Activated T-helper 1 cell treated with anti-CD3 and anti-CD28 coated beads, Interleukin-12 subunit alpha, Interleukin-12 subunit beta, Interleukin-2, Interleukin-4 antibody, amounts not matched to agents 30 ng/mL and 10 ng/mL and 1 ng/mL, durations not matched to agents 14 hours and 24 hours and 36 hours (primary cell): ENCODE data around the gene EFHB. TPM values are rescaled to one million over a fixed set of nuclear protein-coding genes. Genes with fewer than 3 reads are reported as not detected.

Experiments used
- DNase-seq: peaks from one replicate; pipeline ENCODE4 v3.0.0; 2021; ENCODE audit warnings: low spot score
- H3K27ac Mint-ChIP-seq: one replicate; pipeline ENCODE4 v1.8.0; 2021; ENCODE audit warnings: mild to moderate bottlenecking, mixed read lengths
- H3K27me3 Mint-ChIP-seq: one replicate; pipeline ENCODE4 v1.8.0; 2022; ENCODE audit warnings: mild to moderate bottlenecking, moderate library complexity, mixed read lengths; ENCODE audit not compliant: insufficient read depth
- H3K36me3 Mint-ChIP-seq: one replicate; pipeline ENCODE4 v1.8.0; 2021; ENCODE audit warnings: low read depth, mixed read lengths
- H3K4me1 Mint-ChIP-seq: one replicate; pipeline ENCODE4 v1.8.0; 2021; ENCODE audit warnings: low read depth, mixed read lengths
- H3K4me3 Mint-ChIP-seq: one replicate; pipeline ENCODE4 v1.8.0; 2021; ENCODE audit warnings: mild to moderate bottlenecking, moderate library complexity, mixed read lengths
- H3K9me3 Mint-ChIP-seq: one replicate; pipeline ENCODE4 v1.8.0; 2021; ENCODE audit warnings: mixed read lengths
- intact Hi-C: fragments of 100-400 bp; cut with micrococcal nuclease; formaldehyde crosslinking; loops from one replicate; pipeline ENCODE4 v1.15.1; 2024
- total RNA-seq: library from RNA; stranded (reverse); gene quantifications from 2 replicates; pipeline ENCODE4 v1.2.3, GENCODE V29; 2022

Gene EFHB
- total RNA-seq, 1 donor from 2014 or later = 0.34 TPM

- no peaks in the 10 kb centered on the region for H3K27me3 Mint-ChIP-seq
- intact Hi-C loops = loop anchor here (1.0 to 5.0 kb wide), 8 partner anchors 10 to 1505 kb away; partner anchors contain the start of gene SGO1
- peaks cover 11% of the 10 kb centered on the region for H3K36me3 Mint-ChIP-seq
- peak within 1 kb of the TSS; percentile 97 for H3K27ac Mint-ChIP-seq
- peak; percentile 96 for DNase-seq
- H3K4me3 Mint-ChIP-seq = peak within 1 kb of the TSS; percentile 92
- H3K9me3 Mint-ChIP-seq = no peaks in the 10 kb centered on the region
- H3K4me1 Mint-ChIP-seq = peaks cover 47% of the 10 kb centered on the region
These were observed 13.0 kb upstream of the EFHB start, which contains the start of gene RAB5A for GRCh38 chr3:19946832-19947548. Gene RAB5A (plus strand): TSS chr3:19947097. CDS start chr3:19950899, 3,802 bp downstream.

- Mint-ChIP-seq H3K36me3 (peaks cover 7% of the 10 kb centered on the region), H3K4me3 (peak overlapping the region; percentile 92), H3K27me3 (no peaks in the 10 kb centered on the region), H3K4me1 (peaks cover 41% of the 10 kb centered on the region), H3K9me3 (no peaks in the 10 kb centered on the region), H3K27ac (peak overlapping the region; percentile 97)
- DNase-seq = no peak
- intact Hi-C loops = loop anchor here (1.0 to 5.0 kb wide), 3 partner anchors 9 to 1504 kb away; no protein-coding TSS in a partner anchor
These were observed 12.2 kb upstream of the EFHB start for GRCh38 chr3:19945969-19946831.

- H3K27ac Mint-ChIP-seq = peak overlapping the region; percentile 14
- peak overlapping the region; percentile 92 for H3K4me3 Mint-ChIP-seq
These were observed 11.5 kb upstream of the EFHB start for GRCh38 chr3:19945534-19945933.

GRCh38 chr3:19940643-19941042 lies 6.6 kb upstream of the EFHB start:
- Mint-ChIP-seq H3K4me3 (no peak overlapping the region), H3K27me3 (no peaks in the 10 kb centered on the region), H3K9me3 (no peaks in the 10 kb centered on the region), H3K36me3 (peaks cover 2% of the 10 kb centered on the region), H3K27ac (no peak overlapping the region), H3K4me1 (peaks cover 16% of the 10 kb centered on the region)
- no peak for DNase-seq
- intact Hi-C loops = no loop called here

More at GRCh38 chr3:19945534-19945933, 11.5 kb upstream of the EFHB start:
- Mint-ChIP-seq H3K4me1 (peaks cover 35% of the 10 kb centered on the region), H3K9me3 (no peaks in the 10 kb centered on the region), H3K36me3 (peaks cover 2% of the 10 kb centered on the region), H3K27me3 (no peaks in the 10 kb centered on the region)
- intact Hi-C loops = loop anchor here (5.0 kb wide), 1 partner anchor 1503 kb away; no protein-coding TSS in a partner anchor
- no peak for DNase-seq

DNA sequence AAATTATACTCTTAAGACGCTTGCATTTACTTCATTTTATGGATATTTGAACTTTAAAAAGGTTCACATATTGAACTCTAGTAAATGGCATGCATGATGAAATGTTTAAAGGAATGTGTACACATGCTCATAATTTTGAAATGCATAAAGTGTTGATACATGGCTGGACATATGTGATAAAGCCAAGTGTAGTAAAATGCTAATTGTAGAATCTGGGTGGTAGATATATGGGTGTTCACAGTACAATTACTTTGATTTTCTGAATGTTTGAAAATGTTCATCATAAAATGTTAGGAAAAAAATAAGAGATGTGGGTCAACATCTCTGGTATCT lies 4.2 kb upstream of the EFHB start:
- Mint-ChIP-seq H3K27ac (no peak overlapping the region), H3K4me1 (peaks cover 29% of the 10 kb centered on the region), H3K27me3 (peaks cover 3% of the 10 kb centered on the region), H3K36me3 (no peaks in the 10 kb centered on the region), H3K4me3 (no peak overlapping the region), H3K9me3 (peaks cover 6% of the 10 kb centered on the region)
- DNase-seq = no peak
- intact Hi-C loops = loop anchor here (10.0 kb wide), 1 partner anchor 1533 kb away; no protein-coding TSS in a partner anchor

GRCh38 chr3:19937459-19938294 lies 3.7 kb upstream of the EFHB start:
- Mint-ChIP-seq H3K27ac (peak overlapping the region; percentile 81), H3K4me1 (peaks cover 35% of the 10 kb centered on the region), H3K9me3 (peaks cover 6% of the 10 kb centered on the region), H3K4me3 (no peak overlapping the region), H3K36me3 (no peaks in the 10 kb centered on the region), H3K27me3 (peaks cover 3% of the 10 kb centered on the region)
- intact Hi-C loops = loop anchor here (1.0 to 10.0 kb wide), 3 partner anchors 9 to 1533 kb away; no protein-coding TSS in a partner anchor
- DNase-seq = no peak

DNA sequence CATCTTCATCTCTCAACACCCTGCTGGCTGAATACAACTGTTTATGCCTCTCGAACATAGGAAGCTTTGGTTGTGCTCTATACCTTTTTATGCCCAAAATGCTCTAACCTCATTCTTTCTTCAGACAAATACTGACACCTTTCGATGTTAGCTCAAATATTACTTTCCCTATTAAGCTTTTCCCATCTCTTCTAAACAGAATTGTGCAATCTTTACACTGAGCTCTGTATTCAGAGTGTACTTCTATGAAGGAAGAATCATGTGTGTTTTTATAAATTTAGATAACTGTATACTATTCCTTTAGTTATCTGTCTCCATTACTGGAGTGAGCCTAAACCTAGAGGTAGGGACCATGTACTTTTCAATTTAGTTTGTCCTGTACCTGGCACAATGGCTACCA lies 1.6 kb downstream of the EFHB start:
- Mint-ChIP-seq H3K27me3 (peaks cover 3% of the 10 kb centered on the region), H3K4me1 (peaks cover 44% of the 10 kb centered on the region), H3K9me3 (peaks cover 6% of the 10 kb centered on the region), H3K27ac (peak overlapping the region; percentile 95), H3K36me3 (no peaks in the 10 kb centered on the region), H3K4me3 (peak overlapping the region; percentile 50)
- intact Hi-C loops = loop anchor here (5.0 to 10.0 kb wide), 3 partner anchors 1190 to 1528 kb away; no protein-coding TSS in a partner anchor
- DNase-seq = no peak

DNA sequence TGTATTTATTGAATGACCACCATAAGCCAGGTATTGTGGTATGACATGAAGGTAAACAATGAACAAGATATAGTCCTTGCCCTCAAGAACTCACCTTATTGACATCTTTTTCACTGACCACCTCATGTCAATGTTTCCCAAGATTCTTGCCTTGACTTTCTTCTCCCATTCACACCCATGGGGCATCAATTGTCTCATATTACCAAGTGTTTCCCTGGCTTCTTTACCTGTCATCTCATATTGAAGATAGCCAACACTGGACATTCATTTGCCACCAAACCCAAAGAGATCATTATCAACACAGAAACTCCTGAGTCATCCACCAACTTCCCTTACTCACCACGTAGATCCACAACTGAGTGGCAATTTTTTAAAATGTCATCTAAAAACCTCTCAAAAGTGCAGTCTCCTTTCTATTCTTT lies 2.2 kb downstream of the EFHB start:
- peak overlapping the region; percentile 50 for H3K4me3 Mint-ChIP-seq
- peaks cover 6% of the 10 kb centered on the region for H3K9me3 Mint-ChIP-seq
- intact Hi-C loops = loop anchor here (1.0 to 10.0 kb wide), 10 partner anchors 8 to 1527 kb away; partner anchors contain the start of genes RAB5A and SGO1
- peak overlapping the region; percentile 95 for H3K27ac Mint-ChIP-seq
- H3K27me3 Mint-ChIP-seq = peaks cover 4% of the 10 kb centered on the region
- peaks cover 38% of the 10 kb centered on the region for H3K4me1 Mint-ChIP-seq
- no peaks in the 10 kb centered on the region for H3K36me3 Mint-ChIP-seq
- DNase-seq = no peak

- H3K27ac Mint-ChIP-seq = peak overlapping the region; percentile 95
- H3K4me1 Mint-ChIP-seq = peaks cover 38% of the 10 kb centered on the region
- no peaks in the 10 kb centered on the region for H3K36me3 Mint-ChIP-seq
- peaks cover 6% of the 10 kb centered on the region for H3K9me3 Mint-ChIP-seq
- peak overlapping the region; percentile 50 for H3K4me3 Mint-ChIP-seq
- intact Hi-C loops = loop anchor here (1.0 to 10.0 kb wide), 10 partner anchors 8 to 1526 kb away; partner anchors contain the start of genes RAB5A and SGO1
- H3K27me3 Mint-ChIP-seq = peaks cover 4% of the 10 kb centered on the region
- DNase-seq = peak; percentile 39
These were observed 2.8 kb downstream of the EFHB start for GRCh38 chr3:19931180-19931692.

DNA sequence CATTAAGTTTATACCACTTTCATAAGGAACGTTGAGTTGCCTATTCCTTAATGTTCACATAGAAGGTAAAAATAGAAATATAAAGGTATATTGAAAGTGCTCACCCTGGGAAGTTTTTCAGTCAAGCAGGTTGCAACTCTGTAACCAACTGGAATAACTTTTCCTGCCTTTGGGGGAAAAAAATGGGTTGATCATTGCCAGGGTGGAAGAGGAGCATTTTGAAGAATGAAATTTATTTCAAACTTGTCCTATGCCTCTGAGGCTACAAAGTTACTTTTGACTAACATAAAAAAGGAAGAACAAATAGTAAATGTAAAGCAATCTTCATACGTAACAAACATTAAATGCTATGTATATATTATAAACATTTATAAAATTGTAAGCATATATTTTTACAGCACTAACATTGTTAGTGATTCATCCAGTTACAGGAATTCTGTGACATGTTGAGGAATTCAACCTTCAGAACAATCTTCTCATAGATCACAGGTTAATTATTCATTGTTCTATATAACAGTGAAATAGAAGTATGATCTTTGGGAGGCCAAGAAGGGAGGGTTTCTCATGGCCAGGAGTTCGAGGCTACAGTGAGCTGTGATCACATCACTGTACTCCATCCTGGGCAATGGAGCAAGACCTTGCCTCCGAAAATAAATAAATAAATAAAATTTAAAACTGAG lies 13.5 kb downstream of the EFHB start:
- Mint-ChIP-seq H3K27me3 (peaks cover 17% of the 10 kb centered on the region), H3K27ac (no peak overlapping the region), H3K4me3 (no peak overlapping the region), H3K36me3 (no peaks in the 10 kb centered on the region), H3K9me3 (no peaks in the 10 kb centered on the region), H3K4me1 (no peaks in the 10 kb centered on the region)
- intact Hi-C loops = no loop called here
- no peak for DNase-seq

DNA sequence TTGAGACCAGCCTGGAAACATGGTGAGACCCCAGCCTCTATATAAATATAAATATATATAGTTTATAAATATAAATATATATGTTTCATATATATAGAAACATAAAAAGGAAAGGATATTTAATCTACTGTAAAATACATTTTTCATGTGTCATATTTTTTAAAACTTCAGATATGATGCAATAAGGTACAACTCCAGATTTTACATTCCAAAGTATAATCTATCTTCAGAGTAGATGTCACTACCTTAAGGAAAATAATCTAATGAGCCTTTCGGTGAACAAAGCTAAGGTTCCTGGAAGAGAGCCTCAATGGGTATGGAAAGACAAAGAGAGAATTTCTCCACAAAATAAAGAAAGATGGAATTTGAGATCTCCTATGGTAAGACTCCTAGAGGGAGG lies 16.9 kb downstream of the EFHB start:
- Mint-ChIP-seq H3K9me3 (peaks cover 7% of the 10 kb centered on the region), H3K27me3 (peaks cover 12% of the 10 kb centered on the region), H3K27ac (no peak overlapping the region), H3K4me1 (no peaks in the 10 kb centered on the region), H3K36me3 (no peaks in the 10 kb centered on the region), H3K4me3 (no peak overlapping the region)
- intact Hi-C loops = no loop called here
- no peak for DNase-seq
